Esophagus squamous epithelium (tissue), 5 donors: Measurements from ENCODE around the gene PRSS37. TPM values are rescaled to one million over a fixed set of nuclear protein-coding genes. Genes with fewer than 3 reads are reported as not detected.
"Not testable (repeated sequence)": the region's sequence is repeated elsewhere in the genome, so short reads cannot be mapped to it uniquely, and the experiment has no call there.

Source experiments
- DNase-seq: peaks from one replicate; lab custom pipeline; 2025; lab: John Stamatoyannopoulos, UW
- H3K27ac ChIP-seq, 4 donors: fragments of 200-600 bp; sonication (generic); one replicate each; pipeline ENCODE4 v1.5.1; 2016 to 2019; ENCODE audit warnings: mild to moderate bottlenecking in 1 of 4
- H3K27me3 ChIP-seq, 4 donors: fragments of 200-600 bp; sonication (generic); 1 replicate in 3 of 4; 2 replicates in 1 of 4; pipeline versions ENCODE4 v1.5.1 to v1.6.0; 2017 to 2021; ENCODE audit warnings: antibody characterized with exemption in 1 of 4
- H3K36me3 ChIP-seq, 3 donors: fragments of 200-600 bp; sonication (generic); one replicate each; pipeline ENCODE4 v1.5.1; 2016 to 2019
- H3K4me1 ChIP-seq, 3 donors: fragments of 200-600 bp; sonication (generic); one replicate each; pipeline ENCODE4 v1.5.1; 2017 to 2019
- H3K4me3 ChIP-seq, 4 donors: fragments of 200-600 bp; sonication (generic); 1 replicate in 3 of 4; 2 replicates in 1 of 4; pipeline ENCODE4 v1.5.1; 2016 to 2019; ENCODE audit warnings: mild to moderate bottlenecking in 2 of 4, moderate library complexity in 1 of 4
- H3K9me3 ChIP-seq, 3 donors: fragments of 200-600 bp; sonication (generic); one replicate each; pipeline ENCODE4 v1.5.1; 2016 to 2019
- POLR2A ChIP-seq, 4 donors: fragments of 450-650 bp; IDR thresholded peaks; one replicate each; pipeline ENCODE4 v1.6.1; 2017; ENCODE audit warnings: antibody characterized with exemption in 4 of 4, mild to moderate bottlenecking in 4 of 4, moderate library complexity in 3 of 4
- WGBS, 2 donors: methylation state at CpG; one replicate each; pipeline ENCODE4 v1.1.5; 2018; 5-methylcytosine and 5-hydroxymethylcytosine counted together
- intact Hi-C: fragments of 100-400 bp; cut with DNase I; formaldehyde crosslinking; loops from one replicate; pipeline ENCODE4 v1.15.0; 2022
- total RNA-seq, 4 donors: library from RNA; depleted of rRNA; stranded (reverse); fragments of >200 nt; gene quantifications; one replicate each; pipeline ENCODE4 v1.1.0, GENCODE V29; 2016
- TF ChIP-seq, protein P1 (sequence below), 6 experiments: fragments of 450-650 bp in 4 of 6; fragments of 200-600 bp in 2 of 6; sonication (generic) in 2 of 6; IDR thresholded peaks; one replicate each; pipeline ENCODE4 v1.5.1; 2016 to 2019; ENCODE audit warnings: antibody characterized with exemption in 6 of 6, mild to moderate bottlenecking in 4 of 6, moderate library complexity in 4 of 6
- donor health status: DM: yes; HTN: yes; CAD: no.

PRSS37 gene
- total RNA-seq, 4 donors from 2014 or later = not detected

DNA sequence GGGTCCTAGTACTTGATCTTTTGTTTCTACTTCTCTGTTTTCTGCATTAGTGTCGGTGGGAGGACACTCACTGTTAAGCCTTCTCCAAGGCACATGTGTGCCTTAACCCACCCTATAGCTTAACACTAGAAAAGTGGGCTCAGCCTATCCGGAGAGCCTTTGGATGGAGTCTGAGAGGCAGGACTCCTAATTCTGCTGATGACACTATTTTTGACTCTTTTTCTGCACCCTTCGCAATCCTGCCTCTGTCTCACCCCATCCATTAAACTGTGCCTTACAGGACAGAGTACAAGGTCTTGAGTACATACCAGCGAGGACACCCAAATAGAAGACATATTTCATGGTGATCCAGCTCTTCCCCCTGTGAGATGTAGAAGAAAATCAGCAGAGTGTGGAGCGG, 577 bp downstream of the PRSS37 start:
- no peak overlapping the region for H3K27ac ChIP-seq
- H3K4me1 ChIP-seq = no peaks in the 10 kb centered on the region
- H3K9me3 ChIP-seq = no peaks in the 10 kb centered on the region
- H3K36me3 ChIP-seq = no peaks in the 10 kb centered on the region
- no peak overlapping the region for H3K4me3 ChIP-seq
- intact Hi-C loops = no loop called here
- no peaks in the 10 kb centered on the region for H3K27me3 ChIP-seq
- no peak for TF ChIP-seq POLR2A (IDR thresholded peaks at IDR 0.05)
- TF ChIP-seq, protein P1, sequence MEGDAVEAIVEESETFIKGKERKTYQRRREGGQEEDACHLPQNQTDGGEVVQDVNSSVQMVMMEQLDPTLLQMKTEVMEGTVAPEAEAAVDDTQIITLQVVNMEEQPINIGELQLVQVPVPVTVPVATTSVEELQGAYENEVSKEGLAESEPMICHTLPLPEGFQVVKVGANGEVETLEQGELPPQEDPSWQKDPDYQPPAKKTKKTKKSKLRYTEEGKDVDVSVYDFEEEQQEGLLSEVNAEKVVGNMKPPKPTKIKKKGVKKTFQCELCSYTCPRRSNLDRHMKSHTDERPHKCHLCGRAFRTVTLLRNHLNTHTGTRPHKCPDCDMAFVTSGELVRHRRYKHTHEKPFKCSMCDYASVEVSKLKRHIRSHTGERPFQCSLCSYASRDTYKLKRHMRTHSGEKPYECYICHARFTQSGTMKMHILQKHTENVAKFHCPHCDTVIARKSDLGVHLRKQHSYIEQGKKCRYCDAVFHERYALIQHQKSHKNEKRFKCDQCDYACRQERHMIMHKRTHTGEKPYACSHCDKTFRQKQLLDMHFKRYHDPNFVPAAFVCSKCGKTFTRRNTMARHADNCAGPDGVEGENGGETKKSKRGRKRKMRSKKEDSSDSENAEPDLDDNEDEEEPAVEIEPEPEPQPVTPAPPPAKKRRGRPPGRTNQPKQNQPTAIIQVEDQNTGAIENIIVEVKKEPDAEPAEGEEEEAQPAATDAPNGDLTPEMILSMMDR (IDR thresholded peaks at IDR 0.05) = no peak
- 89 to 90% methylated on average over 5 of the region's 5 CpGs for WGBS, 2 donors
- DNase-seq = no peak

GRCh38 chr7:141839256-141839655, 2.0 kb downstream of the PRSS37 start:
- no peak overlapping the region for H3K4me3 ChIP-seq
- DNase-seq = no peak
- no peaks in the 10 kb centered on the region for H3K9me3 ChIP-seq
- intact Hi-C loops = no loop called here
- WGBS, 2 donors = 68 to 80% methylated on average over 4 of the region's 4 CpGs
- no peak for TF ChIP-seq POLR2A (IDR thresholded peaks at IDR 0.05)
- TF ChIP-seq, protein P1 (IDR thresholded peaks at IDR 0.05) = no peak
- H3K27me3 ChIP-seq = no peaks in the 10 kb centered on the region
- H3K4me1 ChIP-seq = no peaks in the 10 kb centered on the region
- no peaks in the 10 kb centered on the region for H3K36me3 ChIP-seq
- no peak overlapping the region for H3K27ac ChIP-seq

DNA sequence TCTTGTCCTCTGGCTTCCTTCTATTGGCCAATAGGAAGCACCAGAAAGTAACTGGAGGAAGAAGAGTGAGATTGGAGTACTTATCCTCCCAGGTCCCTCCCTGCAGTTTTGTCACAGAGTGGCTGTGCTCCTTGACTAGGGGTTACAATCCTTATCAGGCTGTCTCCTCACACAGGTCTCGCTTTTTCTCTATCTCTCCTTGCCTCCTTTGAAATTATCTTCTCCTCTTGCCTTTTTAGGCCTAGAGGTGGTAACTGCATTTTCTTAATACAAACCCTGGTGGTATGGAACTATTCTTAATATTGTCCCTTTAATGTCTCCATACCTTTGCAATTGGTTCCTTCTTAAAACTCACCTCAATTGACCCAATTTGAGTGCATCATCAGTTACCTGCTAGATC, 2.7 kb downstream of the PRSS37 start:
- no peaks in the 10 kb centered on the region for H3K36me3 ChIP-seq
- no peak overlapping the region for H3K4me3 ChIP-seq
- no peak for DNase-seq
- TF ChIP-seq, protein P1 (IDR thresholded peaks at IDR 0.05) = no peak
- TF ChIP-seq POLR2A (IDR thresholded peaks at IDR 0.05) = no peak
- H3K27ac ChIP-seq = no peak overlapping the region
- H3K4me1 ChIP-seq = no peaks in the 10 kb centered on the region
- no peaks in the 10 kb centered on the region for H3K27me3 ChIP-seq
- no peaks in the 10 kb centered on the region for H3K9me3 ChIP-seq
- intact Hi-C loops = no loop called here
- 67 to 75% methylated on average over 1 of the region's 1 CpG for WGBS, 2 donors

- no peak overlapping the region for H3K27ac ChIP-seq
- H3K4me3 ChIP-seq = no peak overlapping the region
- 86 to 91% methylated on average over 4 to 5 of the region's 5 CpGs for WGBS, 2 donors
- no peaks in the 10 kb centered on the region for H3K4me1 ChIP-seq
- no peak for DNase-seq
- H3K36me3 ChIP-seq = no peaks in the 10 kb centered on the region
- no peaks in the 10 kb centered on the region for H3K9me3 ChIP-seq
- TF ChIP-seq POLR2A (IDR thresholded peaks at IDR 0.05) = no peak
- TF ChIP-seq, protein P1 (IDR thresholded peaks at IDR 0.05) = no peak
- no peaks in the 10 kb centered on the region for H3K27me3 ChIP-seq
- intact Hi-C loops = no loop called here
Observed at GRCh38 chr7:141837683-141838082, 3.6 kb downstream of the PRSS37 start.

DNA sequence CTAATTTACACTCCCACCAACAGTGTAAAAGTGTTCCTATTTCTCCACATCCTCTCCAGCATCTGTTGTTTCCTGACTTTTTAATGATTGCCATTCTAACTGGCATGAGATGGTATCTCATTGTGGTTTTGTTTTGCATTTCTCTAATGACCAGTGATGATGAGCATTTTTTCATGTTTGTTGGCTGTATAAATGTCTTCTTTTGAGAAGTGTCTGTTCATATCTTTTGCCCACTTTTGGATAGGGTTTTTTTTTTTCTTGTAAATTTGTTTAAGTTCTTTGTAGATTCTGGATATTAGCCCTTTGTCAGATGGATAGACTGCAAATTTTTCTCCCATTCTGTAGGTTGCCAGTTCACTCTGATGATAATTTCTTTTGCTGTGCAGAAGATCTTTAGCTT, 18.9 kb downstream of the PRSS37 start:
- intact Hi-C loops, H3K4me1 ChIP-seq, DNase-seq, H3K4me3 ChIP-seq, H3K27ac ChIP-seq, H3K36me3 ChIP-seq, H3K27me3 ChIP-seq: not testable (repeated sequence)
- peaks cover 0 to 37% (median 0%) of the 10 kb centered on the region in 3 donors for H3K9me3 ChIP-seq

- Histone ChIP-seq H3K27me3 (no peaks in the 10 kb centered on the region), H3K4me1 (no peaks in the 10 kb centered on the region), H3K4me3 (no peak overlapping the region), H3K27ac (no peak overlapping the region), H3K9me3 (peaks cover 0 to 37% (median 0%) of the 10 kb centered on the region in 3 donors), H3K36me3 (no peaks in the 10 kb centered on the region)
- WGBS, 2 donors = 85 to 88% methylated on average over 1 of the region's 1 CpG
- TF ChIP-seq POLR2A (IDR thresholded peaks at IDR 0.05) = no peak
- TF ChIP-seq, protein P1 (IDR thresholded peaks at IDR 0.05) = no peak
- DNase-seq = no peak
- intact Hi-C loops = no loop called here
Observed at GRCh38 chr7:141820067-141820466, 21.2 kb downstream of the PRSS37 start.
